Gastrocnemius medialis (tissue), 4 donors: ENCODE measurements around the gene ROBO2.

ENCODE experiments used
- POLR2A ChIP-seq, 2 donors: fragments of 450-650 bp; IDR thresholded peaks; one replicate each; pipeline ENCODE4 v1.6.1; 2017; ENCODE audit warnings: antibody characterized with exemption in 2 of 2, mild to moderate bottlenecking in 2 of 2, moderate library complexity in 2 of 2
- TF ChIP-seq, protein P1 (sequence below), 5 experiments: fragments of 450-650 bp in 3 of 5; fragments of 200-600 bp in 2 of 5; sonication (generic) in 2 of 5; IDR thresholded peaks in 4 of 5; conservative IDR thresholded peaks in 1 of 5; 1 replicate in 4 of 5; 2 replicates in 1 of 5; pipeline ENCODE4 v1.5.1; 2016 to 2019; ENCODE audit warnings: antibody characterized with exemption in 5 of 5, mild to moderate bottlenecking in 3 of 5, moderate library complexity in 3 of 5

GRCh38 chr3:77530870-77531269, 491.0 kb downstream of the ROBO2 start:
- TF ChIP-seq, protein P1, sequence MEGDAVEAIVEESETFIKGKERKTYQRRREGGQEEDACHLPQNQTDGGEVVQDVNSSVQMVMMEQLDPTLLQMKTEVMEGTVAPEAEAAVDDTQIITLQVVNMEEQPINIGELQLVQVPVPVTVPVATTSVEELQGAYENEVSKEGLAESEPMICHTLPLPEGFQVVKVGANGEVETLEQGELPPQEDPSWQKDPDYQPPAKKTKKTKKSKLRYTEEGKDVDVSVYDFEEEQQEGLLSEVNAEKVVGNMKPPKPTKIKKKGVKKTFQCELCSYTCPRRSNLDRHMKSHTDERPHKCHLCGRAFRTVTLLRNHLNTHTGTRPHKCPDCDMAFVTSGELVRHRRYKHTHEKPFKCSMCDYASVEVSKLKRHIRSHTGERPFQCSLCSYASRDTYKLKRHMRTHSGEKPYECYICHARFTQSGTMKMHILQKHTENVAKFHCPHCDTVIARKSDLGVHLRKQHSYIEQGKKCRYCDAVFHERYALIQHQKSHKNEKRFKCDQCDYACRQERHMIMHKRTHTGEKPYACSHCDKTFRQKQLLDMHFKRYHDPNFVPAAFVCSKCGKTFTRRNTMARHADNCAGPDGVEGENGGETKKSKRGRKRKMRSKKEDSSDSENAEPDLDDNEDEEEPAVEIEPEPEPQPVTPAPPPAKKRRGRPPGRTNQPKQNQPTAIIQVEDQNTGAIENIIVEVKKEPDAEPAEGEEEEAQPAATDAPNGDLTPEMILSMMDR (IDR thresholded peaks at IDR 0.05 in 4 of 5, conservative IDR thresholded peaks at IDR 0.05 in 1 of 5): no peak
- no peak for TF ChIP-seq POLR2A (IDR thresholded peaks at IDR 0.05)
